Keratinocyte (primary cell): Measurements from ENCODE around the gene VAT1L. TPM values are rescaled to one million over a fixed set of nuclear protein-coding genes. Genes with fewer than 3 reads are reported as not detected.

Source experiments
- DNase-seq: peaks from one replicate; pipeline ENCODE4 v3.0.0-alpha.2; 2011; ENCODE audit warnings: low read depth, missing footprints, low spot score
- FAIRE-seq: peaks from 2 replicates; lab custom pipeline; 2011; peaks lifted over from hg19 to GRCh38; lab: Jason Lieb, UNC
- H2AFZ ChIP-seq: 2 replicates; pipeline ENCODE4 v1.6.0; 2012; ENCODE audit warnings: low read length, control low read depth, inconsistent platforms; ENCODE audit not compliant: control insufficient read depth
- H3K27ac ChIP-seq: 2 replicates; pipeline ENCODE4 v1.5.1; 2011; ENCODE audit warnings: low read length; ENCODE audit not compliant: control insufficient read depth, insufficient read depth
- H3K27me3 ChIP-seq: 3 replicates; pipeline ENCODE4 v1.6.0; 2011; ENCODE audit warnings: low read length; ENCODE audit not compliant: control insufficient read depth, insufficient read depth; ENCODE audit errors: extremely low read depth
- H3K36me3 ChIP-seq, 2 experiments: 2 replicates in 1 of 2; 3 replicates in 1 of 2; pipeline ENCODE4 v1.5.1; 2011; ENCODE audit warnings: low read length in 2 of 2, mild to moderate bottlenecking in 1 of 2; ENCODE audit not compliant: control insufficient read depth in 2 of 2, insufficient read depth in 2 of 2; ENCODE audit errors: extremely low read depth in 1 of 2
- H3K4me1 ChIP-seq: 3 replicates; pipeline ENCODE4 v1.5.1; 2011; ENCODE audit warnings: low read length; ENCODE audit not compliant: control insufficient read depth, insufficient read depth; ENCODE audit errors: extremely low read depth
- H3K4me2 ChIP-seq: 3 replicates; pipeline ENCODE4 v1.6.0; 2011; ENCODE audit warnings: low read depth, low read length; ENCODE audit not compliant: control insufficient read depth, insufficient read depth; ENCODE audit errors: extremely low read depth
- H3K4me3 ChIP-seq, 3 experiments: fragments of 200-600 bp in 1 of 3; sonication (generic) in 1 of 3; 2 replicates in 2 of 3; 3 replicates in 1 of 3; pipeline ENCODE4 v1.5.1; 2011 to 2016; ENCODE audit warnings: low read length in 3 of 3, mild to moderate bottlenecking in 3 of 3, control low read depth in 2 of 3, inconsistent platforms in 1 of 3, low read depth in 1 of 3, mixed read lengths in 1 of 3, mixed run types in 1 of 3, moderate library complexity in 1 of 3; ENCODE audit not compliant: control insufficient read depth in 2 of 3, insufficient read depth in 2 of 3; ENCODE audit errors: extremely low read depth in 1 of 3
- H3K79me2 ChIP-seq: 2 replicates; pipeline ENCODE4 v1.6.0; 2012; ENCODE audit warnings: low read length; ENCODE audit not compliant: control insufficient read depth, insufficient read depth
- H3K9ac ChIP-seq: 3 replicates; pipeline ENCODE4 v1.6.0; 2011; ENCODE audit warnings: low read length; ENCODE audit not compliant: control insufficient read depth, insufficient read depth; ENCODE audit errors: extremely low read depth
- H3K9me1 ChIP-seq: 3 replicates; pipeline ENCODE4 v1.6.0; 2011; ENCODE audit warnings: low read length; ENCODE audit not compliant: control insufficient read depth, insufficient read depth; ENCODE audit errors: extremely low read depth
- H3K9me3 ChIP-seq: 2 replicates; pipeline ENCODE4 v1.5.1; 2012; ENCODE audit warnings: low read depth, low read length; ENCODE audit not compliant: control insufficient read depth
- H4K20me1 ChIP-seq: 3 replicates; pipeline ENCODE4 v1.6.0; 2011; ENCODE audit warnings: low read length; ENCODE audit not compliant: control insufficient read depth, insufficient read depth; ENCODE audit errors: extremely low read depth
- EZH2 ChIP-seq: IDR thresholded peaks from one replicate; pipeline ENCODE4 v1.6.1; 2012; ENCODE audit warnings: inconsistent platforms, mild to moderate bottlenecking, low read length, moderate library complexity
- dilution Hi-C: fragments of 300-500 bp; cut with MboI; formaldehyde crosslinking; loops from one replicate; pipeline ENCODE4 v1.7.0; 2020; ENCODE audit warnings: low sequenced_read_pairs; ENCODE audit not compliant: extremely low pct_ligation_motif_present
- polyA plus RNA-seq, 5 experiments: library from polyadenylated mRNA; depleted of rRNA in 3 of 5; stranded (reverse) in 3 of 5; stranded (forward) in 1 of 5; unstranded in 1 of 5; fragments of >200 nt; gene quantifications; 1 replicate in 1 of 5; 2 replicates in 3 of 5; 3 replicates in 1 of 5; pipeline versions ENCODE4 v1.2.1 to v1.2.3, GENCODE V29; 2011 to 2012; ENCODE audit warnings: missing spikeins in 2 of 5, low read depth in 1 of 5, low replicate concordance in 1 of 5
- TF ChIP-seq, protein P1 (sequence below), 3 experiments: IDR thresholded peaks in 1 of 3; conservative IDR thresholded peaks in 1 of 3; optimal IDR thresholded peaks in 1 of 3; 2 replicates in 2 of 3; 3 replicates in 1 of 3; pipeline versions ENCODE3 to v1.5.1; 2011; ENCODE audit warnings: low read length in 3 of 3, mild to moderate bottlenecking in 3 of 3, moderate library complexity in 2 of 3, control low read depth in 1 of 3, inconsistent platforms in 1 of 3; ENCODE audit not compliant: insufficient read depth in 2 of 3; ENCODE audit errors: extremely low read depth in 1 of 3

VAT1L gene
- polyA plus RNA-seq, 1 donor (not counting 4 experiments of a cell fraction or from before 2014, with no cell fraction given) = not detected

DNA sequence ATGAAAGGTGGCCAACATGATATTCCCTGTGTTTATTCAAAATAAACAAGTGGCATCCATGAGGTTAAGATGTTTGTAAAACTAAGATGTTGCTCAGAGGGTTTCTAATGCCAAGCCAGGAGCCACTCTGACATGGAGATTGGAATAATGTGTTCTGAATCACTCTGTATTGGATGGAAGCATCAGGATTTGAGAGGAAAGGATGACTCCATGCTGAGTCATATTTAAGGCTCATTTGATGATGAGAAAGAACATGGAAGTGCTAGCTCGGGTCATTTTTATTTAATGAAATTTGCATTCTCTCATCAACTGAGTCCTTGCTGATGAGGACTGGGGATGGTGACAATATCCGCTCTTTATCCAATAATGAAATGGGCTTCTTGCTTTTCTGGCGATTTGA is 6.2 kb downstream of the VAT1L start:
- Histone ChIP-seq H3K79me2 (no peaks in the 10 kb centered on the region), H3K9ac (no peak overlapping the region), H3K4me1 (no peaks in the 10 kb centered on the region), H4K20me1 (no peaks in the 10 kb centered on the region), H3K4me3 (no peak overlapping the region), H3K9me3 (no peaks in the 10 kb centered on the region), H3K27me3 (peaks cover 14% of the 10 kb centered on the region), H2AFZ (no peak overlapping the region), H3K36me3 (no peaks in the 10 kb centered on the region), H3K4me2 (no peak overlapping the region), H3K27ac (no peak overlapping the region), H3K9me1 (no peaks in the 10 kb centered on the region)
- DNase-seq (no peak), FAIRE-seq (no peak)
- no peak for TF ChIP-seq EZH2
- TF ChIP-seq, protein P1, sequence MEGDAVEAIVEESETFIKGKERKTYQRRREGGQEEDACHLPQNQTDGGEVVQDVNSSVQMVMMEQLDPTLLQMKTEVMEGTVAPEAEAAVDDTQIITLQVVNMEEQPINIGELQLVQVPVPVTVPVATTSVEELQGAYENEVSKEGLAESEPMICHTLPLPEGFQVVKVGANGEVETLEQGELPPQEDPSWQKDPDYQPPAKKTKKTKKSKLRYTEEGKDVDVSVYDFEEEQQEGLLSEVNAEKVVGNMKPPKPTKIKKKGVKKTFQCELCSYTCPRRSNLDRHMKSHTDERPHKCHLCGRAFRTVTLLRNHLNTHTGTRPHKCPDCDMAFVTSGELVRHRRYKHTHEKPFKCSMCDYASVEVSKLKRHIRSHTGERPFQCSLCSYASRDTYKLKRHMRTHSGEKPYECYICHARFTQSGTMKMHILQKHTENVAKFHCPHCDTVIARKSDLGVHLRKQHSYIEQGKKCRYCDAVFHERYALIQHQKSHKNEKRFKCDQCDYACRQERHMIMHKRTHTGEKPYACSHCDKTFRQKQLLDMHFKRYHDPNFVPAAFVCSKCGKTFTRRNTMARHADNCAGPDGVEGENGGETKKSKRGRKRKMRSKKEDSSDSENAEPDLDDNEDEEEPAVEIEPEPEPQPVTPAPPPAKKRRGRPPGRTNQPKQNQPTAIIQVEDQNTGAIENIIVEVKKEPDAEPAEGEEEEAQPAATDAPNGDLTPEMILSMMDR (optimal IDR thresholded peaks at IDR 0.05 in 1 of 3, IDR thresholded peaks at IDR 0.05 in 1 of 3, conservative IDR thresholded peaks at IDR 0.05 in 1 of 3; ENCODE audit: extremely low read depth in 1 of 3, insufficient read depth in 2 of 3, low read length in 3 of 3) = no peak
- dilution Hi-C loops = no loop called here

DNA sequence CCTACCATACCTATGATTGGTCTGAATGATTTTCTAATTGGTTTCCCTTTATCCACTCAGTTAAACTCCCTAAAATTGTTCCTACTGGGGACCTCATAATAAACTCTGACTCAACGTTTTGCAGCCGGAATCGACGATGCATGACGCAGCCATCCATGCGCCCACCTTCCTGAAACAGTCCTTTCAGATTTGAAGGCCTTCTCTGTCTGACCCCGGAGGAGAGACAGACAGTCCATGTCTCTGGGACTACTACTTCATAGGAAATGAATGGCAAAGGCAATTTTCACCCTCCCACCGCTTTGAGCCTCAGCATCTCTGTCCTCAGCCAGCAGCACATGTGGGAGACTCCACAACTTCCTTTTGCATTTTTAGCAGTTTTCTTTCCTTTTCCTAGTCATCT is 13.5 kb downstream of the VAT1L start:
- Histone ChIP-seq H4K20me1 (no peaks in the 10 kb centered on the region), H3K9ac (no peak overlapping the region), H3K4me2 (no peak overlapping the region), H3K9me3 (no peaks in the 10 kb centered on the region), H3K36me3 (no peaks in the 10 kb centered on the region), H3K9me1 (no peaks in the 10 kb centered on the region), H3K27me3 (no peaks in the 10 kb centered on the region), H2AFZ (no peak overlapping the region), H3K27ac (no peak overlapping the region), H3K79me2 (no peaks in the 10 kb centered on the region), H3K4me1 (no peaks in the 10 kb centered on the region), H3K4me3 (no peak overlapping the region)
- FAIRE-seq (no peak), DNase-seq (no peak)
- dilution Hi-C loops = no loop called here
- TF ChIP-seq, protein P1 (optimal IDR thresholded peaks at IDR 0.05 in 1 of 3, IDR thresholded peaks at IDR 0.05 in 1 of 3, conservative IDR thresholded peaks at IDR 0.05 in 1 of 3; ENCODE audit: extremely low read depth in 1 of 3, insufficient read depth in 2 of 3, low read length in 3 of 3) = no peak
- no peak for TF ChIP-seq EZH2
